ENCODE results near the gene MT1G.

GRCh38 chr16:56651586-56651985 is 16.3 kb downstream of the MT1G start, which contains the start of gene MT1B:
- TF ChIP-seq CTCF (IDR thresholded peaks at IDR 0.05) (no peak), EP300 (IDR thresholded peaks at IDR 0.05; ENCODE audit: low read depth) (no peak)
